Tibial artery (tissue), 4 donors: ENCODE results near the gene CCDC112.

Experiments used
- DNase-seq, 2 donors: peaks; one replicate each; pipeline ENCODE4 v3.0.0-alpha.2; 2019
- H3K27ac ChIP-seq, 2 donors: fragments of 200-600 bp; sonication (generic) in 1 of 2; 1 replicate in 1 of 2; 2 replicates in 1 of 2; pipeline ENCODE4 v1.5.1; 2018 to 2019; ENCODE audit warnings: mild to moderate bottlenecking in 1 of 2
- H3K27me3 ChIP-seq, 2 donors: fragments of 200-600 bp; sonication (generic) in 1 of 2; one replicate each; pipeline versions ENCODE4 v1.5.1 to v1.6.0; 2016 to 2019
- H3K36me3 ChIP-seq, 3 donors: fragments of 200-600 bp; sonication (generic) in 2 of 3; one replicate each; pipeline ENCODE4 v1.5.1; 2016 to 2019; ENCODE audit warnings: mild to moderate bottlenecking in 2 of 3
- H3K4me1 ChIP-seq, 4 donors: fragments of 200-600 bp; sonication (generic) in 2 of 4; 1 replicate in 3 of 4; 2 replicates in 1 of 4; pipeline ENCODE4 v1.5.1; 2016 to 2019
- H3K4me3 ChIP-seq, 2 donors: fragments of 200-600 bp; sonication (generic) in 1 of 2; 1 replicate in 1 of 2; 2 replicates in 1 of 2; pipeline ENCODE4 v1.5.1; 2018 to 2019; ENCODE audit warnings: mild to moderate bottlenecking in 2 of 2
- H3K9me3 ChIP-seq, 3 donors: fragments of 200-600 bp; sonication (generic) in 1 of 3; one replicate each; pipeline ENCODE4 v1.5.1; 2016 to 2019
- intact Hi-C: fragments of 100-400 bp; cut with DNase I; formaldehyde crosslinking; loops from one replicate; pipeline ENCODE4 v1.15.0; 2023; ENCODE audit warnings: low total_unique reads
- TF ChIP-seq, protein P1 (sequence below), 2 experiments: fragments of 200-600 bp in 1 of 2; fragments of 450-650 bp in 1 of 2; IDR thresholded peaks; one replicate each; pipeline ENCODE4 v1.5.1; 2017 to 2019; ENCODE audit warnings: antibody characterized with exemption in 2 of 2, mild to moderate bottlenecking in 1 of 2, moderate library complexity in 1 of 2

Gene CCDC112

DNA sequence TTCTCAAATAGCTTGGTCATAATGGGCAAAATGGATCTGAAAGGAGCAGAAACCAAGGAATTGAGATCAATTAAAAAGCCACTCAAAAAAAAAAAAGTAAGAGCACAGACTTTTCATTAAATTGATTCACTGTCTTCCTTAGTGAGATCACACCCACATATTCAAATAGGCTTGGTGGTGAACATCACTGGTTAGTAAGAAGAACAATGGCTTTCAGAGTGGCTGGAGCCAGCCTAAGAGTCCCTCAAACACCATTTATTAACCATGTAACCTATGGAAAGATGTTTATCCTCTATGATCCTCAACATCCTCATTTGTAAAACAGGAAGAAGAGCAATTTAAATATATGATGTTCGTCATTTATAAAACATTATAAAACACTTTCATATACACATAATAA lies 12.4 kb downstream of the CCDC112 start:
- no peak for DNase-seq
- TF ChIP-seq, protein P1, sequence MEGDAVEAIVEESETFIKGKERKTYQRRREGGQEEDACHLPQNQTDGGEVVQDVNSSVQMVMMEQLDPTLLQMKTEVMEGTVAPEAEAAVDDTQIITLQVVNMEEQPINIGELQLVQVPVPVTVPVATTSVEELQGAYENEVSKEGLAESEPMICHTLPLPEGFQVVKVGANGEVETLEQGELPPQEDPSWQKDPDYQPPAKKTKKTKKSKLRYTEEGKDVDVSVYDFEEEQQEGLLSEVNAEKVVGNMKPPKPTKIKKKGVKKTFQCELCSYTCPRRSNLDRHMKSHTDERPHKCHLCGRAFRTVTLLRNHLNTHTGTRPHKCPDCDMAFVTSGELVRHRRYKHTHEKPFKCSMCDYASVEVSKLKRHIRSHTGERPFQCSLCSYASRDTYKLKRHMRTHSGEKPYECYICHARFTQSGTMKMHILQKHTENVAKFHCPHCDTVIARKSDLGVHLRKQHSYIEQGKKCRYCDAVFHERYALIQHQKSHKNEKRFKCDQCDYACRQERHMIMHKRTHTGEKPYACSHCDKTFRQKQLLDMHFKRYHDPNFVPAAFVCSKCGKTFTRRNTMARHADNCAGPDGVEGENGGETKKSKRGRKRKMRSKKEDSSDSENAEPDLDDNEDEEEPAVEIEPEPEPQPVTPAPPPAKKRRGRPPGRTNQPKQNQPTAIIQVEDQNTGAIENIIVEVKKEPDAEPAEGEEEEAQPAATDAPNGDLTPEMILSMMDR (IDR thresholded peaks at IDR 0.05), result no peak
- H3K27ac ChIP-seq, result no peak overlapping the region
- H3K36me3 ChIP-seq, result peaks cover 0 to 7% (median 0%) of the 10 kb centered on the region in 3 donors
- H3K9me3 ChIP-seq, result no peaks in the 10 kb centered on the region
- no peaks in the 10 kb centered on the region for H3K4me1 ChIP-seq
- intact Hi-C loops, result no loop called here
- H3K4me3 ChIP-seq, result no peak overlapping the region
- H3K27me3 ChIP-seq, result no peaks in the 10 kb centered on the region

DNA sequence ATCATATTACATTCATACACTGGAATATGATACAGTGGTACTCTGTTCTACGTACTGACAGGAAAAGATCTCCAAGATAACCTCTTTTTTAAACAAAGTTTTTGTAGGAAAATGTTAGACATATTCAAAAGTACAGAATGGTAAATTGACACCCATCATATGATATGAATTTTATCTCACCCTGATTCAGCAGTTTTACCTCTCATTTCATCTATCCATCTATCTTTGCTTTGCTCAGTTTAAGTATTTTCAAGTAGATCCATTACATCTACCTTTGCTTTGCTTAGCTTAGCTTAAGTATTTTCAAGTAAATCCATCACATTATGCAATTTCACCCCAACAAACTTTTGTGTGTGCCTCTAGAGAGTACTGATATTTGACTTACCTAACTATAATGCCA lies 14.3 kb downstream of the CCDC112 start:
- Histone ChIP-seq H3K27ac (no peak overlapping the region), H3K36me3 (peaks cover 0 to 7% (median 0%) of the 10 kb centered on the region in 3 donors), H3K4me3 (no peak overlapping the region), H3K27me3 (no peaks in the 10 kb centered on the region), H3K9me3 (no peaks in the 10 kb centered on the region), H3K4me1 (no peaks in the 10 kb centered on the region)
- DNase-seq, result no peak
- intact Hi-C loops, result no loop called here
- TF ChIP-seq, protein P1 (IDR thresholded peaks at IDR 0.05), result no peak

DNA sequence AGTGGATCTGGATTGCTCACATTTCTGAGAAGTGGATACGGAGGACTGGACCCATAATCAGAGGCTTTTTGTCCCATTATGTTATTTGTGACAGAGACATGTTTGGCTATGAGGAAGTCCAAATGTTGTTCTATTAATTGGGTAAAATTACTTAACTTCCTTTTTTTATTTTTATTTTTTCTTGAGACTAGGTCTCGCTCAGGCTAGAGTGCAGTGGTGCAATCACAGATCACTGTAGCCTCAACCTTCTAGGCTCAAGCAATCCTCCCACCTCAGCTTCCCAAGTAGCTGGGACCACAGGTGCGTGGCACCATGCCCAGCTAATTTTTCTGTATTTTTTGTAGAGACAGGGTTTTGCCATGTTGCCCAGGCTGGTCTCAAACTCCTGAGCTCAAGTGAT lies 21.9 kb downstream of the CCDC112 start:
- H3K27me3 ChIP-seq, result no peaks in the 10 kb centered on the region
- intact Hi-C loops, result no loop called here
- no peaks in the 10 kb centered on the region for H3K4me1 ChIP-seq
- TF ChIP-seq, protein P1 (IDR thresholded peaks at IDR 0.05), result no peak
- peaks cover 13 to 32% (median 16%) of the 10 kb centered on the region in 3 donors for H3K36me3 ChIP-seq
- no peaks in the 10 kb centered on the region for H3K9me3 ChIP-seq
- H3K27ac ChIP-seq, result no peak overlapping the region
- no peak for DNase-seq
- no peak overlapping the region for H3K4me3 ChIP-seq

DNA sequence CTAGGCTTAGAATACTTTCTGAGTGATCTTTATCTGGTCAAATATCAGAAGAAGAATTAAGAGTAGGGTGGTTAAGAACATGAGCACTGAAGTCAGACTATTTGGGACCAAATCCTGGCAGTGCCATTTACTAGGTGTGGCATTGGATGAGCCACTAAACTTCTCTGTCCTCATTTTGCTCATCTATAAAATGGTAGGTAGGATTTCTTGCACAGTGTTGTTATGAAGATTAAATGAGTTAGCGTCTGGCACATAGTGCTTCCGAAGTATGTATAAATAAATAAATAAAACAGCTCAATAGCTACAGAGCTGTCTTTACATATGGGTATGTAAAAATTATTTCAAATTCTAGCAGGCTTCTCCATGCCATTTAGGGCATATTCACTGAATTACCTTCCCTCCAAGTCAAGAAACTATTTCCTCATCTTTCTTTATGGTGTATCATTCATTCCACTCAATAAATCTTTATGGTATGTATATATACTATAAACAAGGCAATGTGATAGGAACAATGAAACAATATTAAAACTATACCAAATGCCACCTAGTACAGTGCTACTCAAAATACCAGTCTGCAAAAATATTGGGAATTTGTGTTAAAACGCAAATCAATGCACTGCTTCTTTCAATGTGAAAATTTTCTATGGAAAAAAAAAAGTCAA lies 24.0 kb downstream of the CCDC112 start:
- intact Hi-C loops, result no loop called here
- Histone ChIP-seq H3K4me3 (no peak overlapping the region), H3K4me1 (no peaks in the 10 kb centered on the region), H3K27ac (no peak overlapping the region), H3K27me3 (no peaks in the 10 kb centered on the region), H3K36me3 (peaks cover 13 to 32% (median 24%) of the 10 kb centered on the region in 3 donors), H3K9me3 (no peaks in the 10 kb centered on the region)
- DNase-seq, result no peak
- TF ChIP-seq, protein P1 (IDR thresholded peaks at IDR 0.05), result no peak

DNA sequence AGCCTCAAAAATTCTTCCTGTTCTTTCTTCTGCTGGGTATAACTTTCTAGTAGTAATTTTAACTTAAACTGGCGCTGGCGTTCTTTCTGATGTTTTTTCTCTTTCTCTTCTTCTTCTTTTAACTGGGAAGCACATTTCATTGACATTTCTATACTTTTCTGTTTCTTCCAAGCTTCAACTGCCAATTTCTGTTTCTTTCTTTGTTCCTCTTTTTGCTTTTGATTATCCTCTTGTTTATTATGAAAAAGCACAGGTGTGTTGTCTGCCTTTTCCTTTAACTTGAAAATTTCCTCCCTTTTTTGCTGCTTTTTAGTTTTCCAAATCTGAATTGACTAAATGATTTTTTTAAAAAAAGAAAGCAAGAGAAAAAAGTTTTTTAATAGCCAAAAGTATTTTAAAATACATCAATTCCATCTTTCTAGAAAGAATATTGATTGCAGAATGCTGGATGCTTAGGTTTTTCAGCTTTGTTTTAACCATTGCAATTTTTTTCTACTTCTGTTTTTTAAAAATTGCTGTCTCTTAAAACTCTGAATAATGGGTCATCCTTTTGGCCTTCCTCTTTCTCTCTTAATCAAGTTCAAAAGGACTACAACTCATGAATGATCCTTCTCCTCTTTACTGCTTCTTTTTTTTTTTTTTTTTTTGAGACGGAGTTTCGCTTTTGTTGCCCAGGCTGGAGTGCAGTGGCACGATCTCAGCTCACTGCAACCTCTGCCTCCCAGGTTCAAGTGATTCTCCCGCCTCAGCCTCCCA lies 25.0 kb downstream of the CCDC112 start:
- TF ChIP-seq, protein P1 (IDR thresholded peaks at IDR 0.05), result no peak
- Histone ChIP-seq H3K4me1 (no peaks in the 10 kb centered on the region), H3K27ac (no peak overlapping the region), H3K4me3 (no peak overlapping the region), H3K36me3 (peaks cover 18 to 36% (median 28%) of the 10 kb centered on the region in 3 donors), H3K27me3 (no peaks in the 10 kb centered on the region), H3K9me3 (no peaks in the 10 kb centered on the region)
- no peak for DNase-seq
- intact Hi-C loops, result no loop called here
